GM21360 (cell line): ENCODE results near the gene OGT.
A peak's percentile ranks its signal among the peaks of the same experiment; 100 is the strongest.
"Not testable (repeated sequence)": the region's sequence is repeated elsewhere in the genome, so short reads cannot be mapped to it uniquely, and the experiment has no call there.

Experiments used
- ATAC-seq: cut with Tn5 transposase; IDR thresholded peaks from one replicate; pipeline ENCODE4 v1.9.1; 2021; ENCODE audit warnings: mild to moderate bottlenecking, moderate library complexity; ENCODE audit not compliant: unreplicated experiment

The OGT gene

GRCh38 chrX:71532753-71533425 lies at the start of gene OGT:
TSS of gene OGT (plus strand) at chrX:71533104. CDS start at chrX:71533300, 196 bp downstream.
- ATAC-seq, result peak; percentile 72

- no peak for ATAC-seq
Measured at GRCh38 chrX:71487814-71488213, 45.1 kb upstream of the OGT start.

- no peak for ATAC-seq
Measured at GRCh38 chrX:71489540-71489939, 43.4 kb upstream of the OGT start.

GRCh38 chrX:71492231-71493065 lies 40.5 kb upstream of the OGT start:
- no peak for ATAC-seq

- no peak for ATAC-seq
Measured at GRCh38 chrX:71493111-71493613, 39.7 kb upstream of the OGT start.

GRCh38 chrX:71495979-71496378 lies 36.9 kb upstream of the OGT start:
- ATAC-seq, result not testable (repeated sequence)

GRCh38 chrX:71496476-71496875 lies 36.4 kb upstream of the OGT start:
- no peak for ATAC-seq

GRCh38 chrX:71502080-71502479 lies 30.8 kb upstream of the OGT start:
- ATAC-seq, result not testable (repeated sequence)

- ATAC-seq, result no peak
Measured at GRCh38 chrX:71504346-71504745, 28.6 kb upstream of the OGT start.

- ATAC-seq, result no peak
Measured at GRCh38 chrX:71509289-71509688, 23.6 kb upstream of the OGT start.

- no peak for ATAC-seq
Measured at GRCh38 chrX:71510161-71510560, 22.7 kb upstream of the OGT start.

GRCh38 chrX:71513731-71514130 lies 19.2 kb upstream of the OGT start:
- ATAC-seq, result not testable (repeated sequence)

- peak; percentile 86 for ATAC-seq
Measured at GRCh38 chrX:71514367-71515037, 18.4 kb upstream of the OGT start.

- ATAC-seq, result no peak
Measured at GRCh38 chrX:71515038-71515396, 17.9 kb upstream of the OGT start.

GRCh38 chrX:71525316-71525715 lies 7.6 kb upstream of the OGT start:
- no peak for ATAC-seq

GRCh38 chrX:71532078-71532752 lies 689 bp upstream of the OGT start:
- ATAC-seq, result peak; percentile 17

GRCh38 chrX:71533516-71533850 lies 579 bp downstream of the OGT start:
- ATAC-seq, result no peak

- no peak for ATAC-seq
Measured at GRCh38 chrX:71533851-71534561, 1.1 kb downstream of the OGT start.

GRCh38 chrX:71534773-71535544 lies 2.1 kb downstream of the OGT start:
- ATAC-seq, result no peak

- no peak for ATAC-seq
Measured at GRCh38 chrX:71536285-71536684, 3.4 kb downstream of the OGT start.
